HepG2 (cell line): ENCODE measurements around the gene OGFOD3. TPM values are rescaled to one million over a fixed set of nuclear protein-coding genes. Genes with fewer than 3 reads are reported as not detected.

Source experiments
- CCAR2 ChIP-seq: fragments of 200-400 bp; formaldehyde crosslinking; optimal IDR thresholded peaks from 2 replicates; pipeline ENCODE3; 2018; ENCODE audit warnings: low read depth, mild to moderate bottlenecking, low read length, moderate library complexity
- IRX3 ChIP-seq: sonication (generic); formaldehyde crosslinking; IDR thresholded peaks from 2 replicates; pipeline ENCODE4 v1.8.1; 2023; ENCODE audit warnings: mild to moderate bottlenecking, low read depth, missing genetic modification reagents, borderline replicate concordance
- KLF13 ChIP-seq: sonication (generic); formaldehyde crosslinking; IDR thresholded peaks from 2 replicates; pipeline ENCODE4 v1.4.0; 2020; ENCODE audit warnings: mild to moderate bottlenecking, missing genetic modification reagents
- MTA3 ChIP-seq: sonication (generic); formaldehyde crosslinking; IDR thresholded peaks from 2 replicates; pipeline ENCODE4 v1.4.0; 2020; ENCODE audit warnings: missing genetic modification reagents
- NBN ChIP-seq: fragments of 450-650 bp; conservative IDR thresholded peaks from 2 replicates; pipeline ENCODE4 v1.6.1; 2017
- PHB2 ChIP-seq: fragments of 450-650 bp; IDR thresholded peaks from 2 replicates; pipeline ENCODE4 v1.6.1; 2018; ENCODE audit not compliant: partially characterized antibody
- PLRG1 ChIP-seq: fragments of 450-650 bp; conservative IDR thresholded peaks from 2 replicates; pipeline ENCODE4 v1.6.1; 2016
- RARA ChIP-seq: IDR thresholded peaks from 2 replicates; pipeline ENCODE4 v1.6.1; 2016; ENCODE audit warnings: missing genetic modification reagents, missing compliant biosample characterization
- REXO4 ChIP-seq: sonication (generic); formaldehyde crosslinking; IDR thresholded peaks from 2 replicates; pipeline ENCODE4 v1.8.0; 2022; ENCODE audit warnings: missing genetic modification reagents, mild to moderate bottlenecking, borderline replicate concordance
- RXRA ChIP-seq: sonication (generic); formaldehyde crosslinking; IDR thresholded peaks from 2 replicates; pipeline ENCODE4 v1.5.1; 2020; ENCODE audit warnings: missing genetic modification reagents
- SMYD3 ChIP-seq: sonication (generic); formaldehyde crosslinking; IDR thresholded peaks from 2 replicates; pipeline ENCODE4 v1.8.1; 2023; ENCODE audit warnings: mild to moderate bottlenecking, missing genetic modification reagents
- SOX13 ChIP-seq, 3 experiments: fragments of 450-650 bp in 1 of 3; sonication (generic) in 1 of 3; formaldehyde crosslinking in 1 of 3; IDR thresholded peaks in 2 of 3; conservative IDR thresholded peaks in 1 of 3; 2 replicates each; pipeline versions ENCODE4 v1.5.0 to v1.6.1; 2016 to 2020; ENCODE audit warnings: antibody characterized with exemption in 1 of 3, mild to moderate bottlenecking in 1 of 3, missing compliant biosample characterization in 1 of 3, missing genetic modification reagents in 1 of 3, moderate library complexity in 1 of 3
- ZBTB42 ChIP-seq: sonication (generic); formaldehyde crosslinking; IDR thresholded peaks from 2 replicates; pipeline ENCODE4 v1.5.0; 2020; ENCODE audit warnings: mild to moderate bottlenecking, missing genetic modification reagents
- ZNF205 ChIP-seq: IDR thresholded peaks from 2 replicates; pipeline ENCODE4 v1.6.1; 2018; ENCODE audit warnings: missing biosample characterization, missing genetic modification reagents
- ZNF605 ChIP-seq: sonication (generic); formaldehyde crosslinking; IDR thresholded peaks from 2 replicates; pipeline ENCODE4 v1.8.0; 2022; ENCODE audit warnings: mild to moderate bottlenecking, missing genetic modification reagents
- ZNF83 ChIP-seq: sonication (generic); formaldehyde crosslinking; IDR thresholded peaks from 2 replicates; pipeline ENCODE4 v1.4.0; 2020; ENCODE audit warnings: missing genetic modification reagents, mild to moderate bottlenecking, borderline replicate concordance
- ZSCAN30 ChIP-seq: sonication (generic); formaldehyde crosslinking; IDR thresholded peaks from 2 replicates; pipeline ENCODE4 v1.5.0; 2020; ENCODE audit warnings: mild to moderate bottlenecking, missing genetic modification reagents
- polyA plus RNA-seq, 8 experiments: library from polyadenylated mRNA; depleted of rRNA in 3 of 8; stranded (reverse) in 7 of 8; unstranded in 1 of 8; fragments of >200 nt; fragmentation: Illumina TruSeq in 4 of 8; extraction: Trizol in 4 of 8; gene quantifications; 2 replicates each; pipeline versions ENCODE4 v1.2.1 to v1.2.3, GENCODE V29; 2011 to 2016; ENCODE audit warnings: low read depth in 4 of 8, missing spikeins in 1 of 8, mixed read lengths in 1 of 8; ENCODE audit not compliant: insufficient read depth in 1 of 8
- total RNA-seq, 5 experiments: library from RNA; depleted of rRNA; stranded (reverse); fragments of >200 nt; fragmentation: Illumina TruSeq; extraction: Trizol; gene quantifications; 2 replicates each; pipeline ENCODE4 v1.2.3, GENCODE V29; 2016; ENCODE audit warnings: low read depth in 1 of 5
- TF ChIP-seq, protein P1 (sequence below): sonication (generic); formaldehyde crosslinking; IDR thresholded peaks from 2 replicates; pipeline ENCODE4 v1.9.0; 2021; ENCODE audit warnings: missing genetic modification reagents, borderline replicate concordance
- TF ChIP-seq, protein P2 (sequence below): sonication (generic); formaldehyde crosslinking; IDR thresholded peaks from 2 replicates; pipeline ENCODE4 v1.5.0; 2020; ENCODE audit warnings: missing genetic modification reagents, mild to moderate bottlenecking, borderline replicate concordance
- TF ChIP-seq, protein P3 (sequence below): sonication (generic); formaldehyde crosslinking; IDR thresholded peaks from 2 replicates; pipeline ENCODE4 v1.4.0; 2020; ENCODE audit warnings: mild to moderate bottlenecking, low read depth, missing genetic modification reagents
- TF ChIP-seq, protein P4 (sequence below): sonication (generic); formaldehyde crosslinking; IDR thresholded peaks from 2 replicates; pipeline ENCODE4 v1.5.0; 2020; ENCODE audit warnings: missing genetic modification reagents, mild to moderate bottlenecking, borderline replicate concordance

OGFOD3 gene
- total and polyA plus RNA-seq, 2 of the 13 experiments (the other 11 are each of a cell fraction or from before 2014, with no cell fraction given), result 40.0 to 42.1 TPM

DNA sequence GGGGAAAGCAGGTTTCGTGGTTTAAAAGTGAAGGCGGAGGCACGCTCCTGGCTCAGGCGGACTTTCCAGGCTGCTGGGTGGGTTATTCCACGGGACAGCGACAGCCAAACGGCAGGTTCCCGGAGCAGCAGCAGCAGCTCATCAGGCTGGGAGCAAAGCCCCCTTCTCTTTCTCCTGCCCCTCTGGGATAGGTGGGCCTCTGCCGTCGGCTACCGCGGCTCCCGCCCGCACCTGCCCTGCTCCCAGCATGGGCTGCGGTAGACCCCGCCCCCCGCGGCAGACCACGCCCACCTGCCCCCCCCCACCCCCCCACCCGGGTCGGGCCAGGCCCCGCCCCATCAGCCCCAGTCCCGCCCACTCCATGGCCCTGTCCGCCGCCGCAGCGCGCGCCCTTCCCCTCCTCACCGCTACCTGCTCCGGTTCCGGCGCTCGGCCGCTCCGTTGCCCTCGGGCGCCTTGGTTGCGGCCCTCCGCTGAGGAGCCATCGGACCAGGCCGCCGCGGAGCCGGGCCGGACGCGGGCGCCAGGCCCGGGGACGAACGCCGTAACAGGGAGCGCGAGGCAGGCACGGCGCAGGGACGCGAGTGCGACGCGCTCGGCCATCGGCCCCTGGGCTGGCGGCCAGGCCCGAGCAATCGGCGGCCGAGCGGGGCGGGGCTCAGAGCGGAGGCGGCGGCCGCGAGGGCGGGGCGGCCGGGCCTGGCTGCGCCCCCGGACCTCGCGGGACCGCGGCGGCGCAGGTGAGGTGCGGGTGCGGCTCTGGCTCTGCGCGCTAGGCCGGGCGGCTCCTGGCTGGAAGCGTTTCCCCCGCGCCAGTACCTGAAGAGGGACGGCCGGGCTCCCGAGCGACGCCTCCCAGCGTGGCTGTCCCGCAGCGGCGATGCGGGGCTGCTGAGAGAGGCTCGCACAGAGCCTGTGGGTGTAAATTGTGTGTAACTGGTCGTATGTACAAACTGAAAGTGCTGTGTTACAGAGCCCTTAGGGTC is at the start of gene OGFOD3, which contains the start of gene HEXD (continued):
- TF ChIP-seq SMYD3 (peak; percentile 87), PLRG1 (no peak), PHB2 (no peak), ZNF605 (no peak; the same call in 1 of the 2 replicates), ZBTB42 (CRISPR knock-in tag) (0 out of 2 replicates have a peak, but pooled peaks have one; percentile 56), ZSCAN30 (CRISPR knock-in tag) (no peak), RARA (no peak; the same call in 1 of the 2 replicates), MTA3 (CRISPR knock-in tag) (no peak), KLF13 (CRISPR knock-in tag) (0 out of 2 replicates have a peak, but pooled peaks have one; percentile 20), ZNF205 (0 out of 2 replicates have a peak, but pooled peaks have one; percentile 16), NBN (no peak), ZNF83 (CRISPR knock-in tag) (0 out of 2 replicates have a peak, but pooled peaks have one; percentile 59), REXO4 (CRISPR knock-in tag) (peak; percentile 17; the same call in 1 of the 2 replicates), RXRA (peak; percentile 71), CCAR2 (no peak), SOX13 (IDR thresholded peaks at IDR 0.05) (no peak), SOX13 (CRISPR knock-in tag; conservative IDR thresholded peaks at IDR 0.05 in 1 of 2, IDR thresholded peaks at IDR 0.05 in 1 of 2) (no peak; a peak in 1 of 4 replicates), IRX3 (CRISPR knock-in tag) (peak; percentile 97)
- TF ChIP-seq, protein P1, sequence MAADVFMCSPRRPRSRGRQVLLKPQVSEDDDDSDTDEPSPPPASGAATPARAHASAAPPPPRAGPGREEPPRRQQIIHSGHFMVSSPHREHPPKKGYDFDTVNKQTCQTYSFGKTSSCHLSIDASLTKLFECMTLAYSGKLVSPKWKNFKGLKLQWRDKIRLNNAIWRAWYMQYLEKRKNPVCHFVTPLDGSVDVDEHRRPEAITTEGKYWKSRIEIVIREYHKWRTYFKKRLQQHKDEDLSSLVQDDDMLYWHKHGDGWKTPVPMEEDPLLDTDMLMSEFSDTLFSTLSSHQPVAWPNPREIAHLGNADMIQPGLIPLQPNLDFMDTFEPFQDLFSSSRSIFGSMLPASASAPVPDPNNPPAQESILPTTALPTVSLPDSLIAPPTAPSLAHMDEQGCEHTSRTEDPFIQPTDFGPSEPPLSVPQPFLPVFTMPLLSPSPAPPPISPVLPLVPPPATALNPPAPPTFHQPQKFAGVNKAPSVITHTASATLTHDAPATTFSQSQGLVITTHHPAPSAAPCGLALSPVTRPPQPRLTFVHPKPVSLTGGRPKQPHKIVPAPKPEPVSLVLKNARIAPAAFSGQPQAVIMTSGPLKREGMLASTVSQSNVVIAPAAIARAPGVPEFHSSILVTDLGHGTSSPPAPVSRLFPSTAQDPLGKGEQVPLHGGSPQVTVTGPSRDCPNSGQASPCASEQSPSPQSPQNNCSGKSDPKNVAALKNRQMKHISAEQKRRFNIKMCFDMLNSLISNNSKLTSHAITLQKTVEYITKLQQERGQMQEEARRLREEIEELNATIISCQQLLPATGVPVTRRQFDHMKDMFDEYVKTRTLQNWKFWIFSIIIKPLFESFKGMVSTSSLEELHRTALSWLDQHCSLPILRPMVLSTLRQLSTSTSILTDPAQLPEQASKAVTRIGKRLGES, result no peak; the same call in 1 of the 2 replicates
- TF ChIP-seq, protein P2, sequence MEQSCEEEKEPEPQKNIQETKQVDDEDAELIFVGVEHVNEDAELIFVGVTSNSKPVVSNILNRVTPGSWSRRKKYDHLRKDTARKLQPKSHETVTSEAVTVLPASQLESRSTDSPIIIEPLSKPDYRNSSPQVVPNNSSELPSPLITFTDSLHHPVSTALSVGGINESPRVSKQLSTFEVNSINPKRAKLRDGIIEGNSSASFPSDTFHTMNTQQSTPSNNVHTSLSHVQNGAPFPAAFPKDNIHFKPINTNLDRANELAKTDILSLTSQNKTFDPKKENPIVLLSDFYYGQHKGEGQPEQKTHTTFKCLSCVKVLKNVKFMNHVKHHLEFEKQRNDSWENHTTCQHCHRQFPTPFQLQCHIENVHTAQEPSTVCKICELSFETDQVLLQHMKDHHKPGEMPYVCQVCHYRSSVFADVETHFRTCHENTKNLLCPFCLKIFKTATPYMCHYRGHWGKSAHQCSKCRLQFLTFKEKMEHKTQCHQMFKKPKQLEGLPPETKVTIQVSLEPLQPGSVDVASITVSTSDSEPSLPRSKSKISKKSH, result no peak
- TF ChIP-seq, protein P3, sequence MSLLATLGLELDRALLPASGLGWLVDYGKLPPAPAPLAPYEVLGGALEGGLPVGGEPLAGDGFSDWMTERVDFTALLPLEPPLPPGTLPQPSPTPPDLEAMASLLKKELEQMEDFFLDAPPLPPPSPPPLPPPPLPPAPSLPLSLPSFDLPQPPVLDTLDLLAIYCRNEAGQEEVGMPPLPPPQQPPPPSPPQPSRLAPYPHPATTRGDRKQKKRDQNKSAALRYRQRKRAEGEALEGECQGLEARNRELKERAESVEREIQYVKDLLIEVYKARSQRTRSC (CRISPR knock-in tag), result no peak
- TF ChIP-seq, protein P4, sequence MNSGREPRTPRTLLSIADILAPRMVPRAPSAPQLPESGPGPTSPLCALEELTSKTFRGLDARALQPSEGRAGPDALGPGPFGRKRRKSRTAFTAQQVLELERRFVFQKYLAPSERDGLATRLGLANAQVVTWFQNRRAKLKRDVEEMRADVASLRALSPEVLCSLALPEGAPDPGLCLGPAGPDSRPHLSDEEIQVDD (CRISPR knock-in tag), result peak; percentile 75; the same call in 1 of the 2 replicates
